GM23338 (cell line): ENCODE measurements around the gene AIRE. TPM values are rescaled to one million over a fixed set of nuclear protein-coding genes. Genes with fewer than 3 reads are reported as not detected.

Experiments
- ATAC-seq: fragments of 200-7000 bp; cut with Tn5 transposase; 3 replicates; pipeline ENCODE4 v1.9.1; 2020
- DNase-seq: peaks from one replicate; pipeline ENCODE4 v3.0.0-alpha.2; 2015; ENCODE audit warnings: low spot score
- H2AFZ ChIP-seq: fragments of 200-600 bp; sonication (generic); 2 replicates; pipeline ENCODE4 v1.8.0; 2016; ENCODE audit warnings: antibody characterized with exemption, mild to moderate bottlenecking, moderate library complexity
- H3F3A ChIP-seq: fragments of 200-600 bp; sonication (generic); replicated peaks from 2 replicates; pipeline ENCODE4 v1.8.0; 2017; ENCODE audit warnings: antibody characterized with exemption, mixed run types, low read depth
- H3K27ac ChIP-seq: fragments of 200-600 bp; sonication (generic); 2 replicates; pipeline ENCODE4 v1.6.1; 2016; ENCODE audit warnings: low read depth
- H3K27me3 ChIP-seq: fragments of 200-600 bp; sonication (generic); 2 replicates; pipeline ENCODE4 v1.8.0; 2016; ENCODE audit warnings: mild to moderate bottlenecking, mixed run types, moderate library complexity; ENCODE audit not compliant: insufficient read depth
- H3K36me3 ChIP-seq: fragments of 200-600 bp; sonication (generic); 2 replicates; pipeline ENCODE4 v1.8.0; 2016; ENCODE audit warnings: mild to moderate bottlenecking; ENCODE audit not compliant: insufficient read depth
- H3K4me1 ChIP-seq: fragments of 200-600 bp; sonication (generic); 2 replicates; pipeline ENCODE4 v1.8.0; 2016; ENCODE audit warnings: mild to moderate bottlenecking, moderate library complexity; ENCODE audit not compliant: insufficient read depth
- H3K4me2 ChIP-seq: fragments of 200-600 bp; sonication (generic); 2 replicates; pipeline ENCODE4 v1.7.1; 2017; ENCODE audit warnings: mixed run types
- H3K4me3 ChIP-seq: fragments of 200-600 bp; sonication (generic); 2 replicates; pipeline ENCODE4 v1.6.1; 2016; ENCODE audit warnings: mixed run types
- H3K79me2 ChIP-seq: fragments of 200-600 bp; sonication (generic); replicated peaks from 2 replicates; pipeline ENCODE4 v1.8.0; 2017; ENCODE audit warnings: mild to moderate bottlenecking; ENCODE audit not compliant: insufficient read depth
- H3K9me2 ChIP-seq: fragments of 200-600 bp; sonication (generic); 2 replicates; pipeline ENCODE4 v1.8.0; 2017; ENCODE audit not compliant: insufficient read depth
- H4K20me1 ChIP-seq: fragments of 200-600 bp; sonication (generic); replicated peaks from 2 replicates; pipeline ENCODE4 v1.8.0; 2017; ENCODE audit warnings: mild to moderate bottlenecking; ENCODE audit not compliant: insufficient read depth
- H3K27ac Mint-ChIP-seq: 2 replicates; pipeline ENCODE4 v1.8.0; 2020; ENCODE audit warnings: inconsistent platforms, mild to moderate bottlenecking, moderate library complexity, mixed read lengths
- H3K27me3 Mint-ChIP-seq: 3 replicates; pipeline ENCODE4 v1.8.0; 2022; ENCODE audit warnings: low read depth, mild to moderate bottlenecking, moderate library complexity, mixed read lengths, inconsistent platforms; ENCODE audit not compliant: insufficient read depth, poor library complexity
- H3K36me3 Mint-ChIP-seq: 3 replicates; pipeline ENCODE4 v1.8.0; 2021; ENCODE audit warnings: low read depth, mild to moderate bottlenecking, inconsistent platforms, moderate library complexity, mixed read lengths
- H3K4me1 Mint-ChIP-seq: 3 replicates; pipeline ENCODE4 v1.8.0; 2020; ENCODE audit warnings: mild to moderate bottlenecking, inconsistent platforms, mixed read lengths
- H3K4me3 Mint-ChIP-seq: 3 replicates; pipeline ENCODE4 v1.8.0; 2021; ENCODE audit warnings: moderate library complexity, mild to moderate bottlenecking, inconsistent platforms, mixed read lengths
- H3K9me3 Mint-ChIP-seq: 3 replicates; pipeline ENCODE4 v1.8.0; 2020; ENCODE audit warnings: moderate library complexity, mild to moderate bottlenecking, inconsistent platforms, mixed read lengths
- CREB1 ChIP-seq: fragments of 250-450 bp; sonication (Bioruptor Pico); IDR thresholded peaks from 2 replicates; pipeline ENCODE4 v1.5.0; 2020; ENCODE audit warnings: low read depth, mild to moderate bottlenecking, moderate library complexity
- CTCF ChIP-seq, 2 experiments: fragments of 200-600 bp in 1 of 2; sonication (generic) in 1 of 2; conservative IDR thresholded peaks; 2 replicates each; pipeline versions ENCODE4 v1.5.1 to v1.6.1; 2016 to 2017; ENCODE audit warnings: antibody characterized with exemption in 2 of 2, low read depth in 2 of 2, mild to moderate bottlenecking in 2 of 2, moderate library complexity in 1 of 2
- ETS1 ChIP-seq: IDR thresholded peaks from 2 replicates; pipeline ENCODE4 v1.6.1; 2016; ENCODE audit warnings: antibody characterized with exemption
- EZH2 ChIP-seq: fragments of 200-600 bp; sonication (generic); IDR thresholded peaks from one replicate; pipeline ENCODE4 v1.8.0; 2017; ENCODE audit warnings: antibody characterized with exemption, mild to moderate bottlenecking, low read depth; ENCODE audit not compliant: unreplicated experiment
- REST ChIP-seq: IDR thresholded peaks from one replicate; pipeline ENCODE4 v1.6.1; 2018; ENCODE audit warnings: antibody characterized with exemption; ENCODE audit not compliant: unreplicated experiment
- ZNF114 ChIP-seq: fragments of 250-450 bp; sonication (Bioruptor Pico); IDR thresholded peaks from 2 replicates; pipeline ENCODE4 v1.5.0; 2020; ENCODE audit warnings: mild to moderate bottlenecking, moderate library complexity
- ZNF331 ChIP-seq: fragments of 250-450 bp; sonication (Bioruptor Pico); IDR thresholded peaks from 2 replicates; pipeline ENCODE4 v1.5.0; 2020; ENCODE audit warnings: low read depth, mild to moderate bottlenecking, moderate library complexity
- ZNF462 ChIP-seq: fragments of 250-450 bp; sonication (Bioruptor Pico); IDR thresholded peaks from 2 replicates; pipeline ENCODE4 v1.5.0; 2020; ENCODE audit warnings: mild to moderate bottlenecking, moderate library complexity
- polyA plus RNA-seq: library from polyadenylated mRNA; unstranded; fragments of >200 nt; fragmentation: Nextera tagmentation; extraction: Ambion mirVana; gene quantifications from 2 replicates; pipeline ENCODE4 v1.2.1, GENCODE V29; 2016
- total RNA-seq: library from RNA; depleted of rRNA; stranded (reverse); fragments of >200 nt; shearing (Covaris generic); gene quantifications from 2 replicates; pipeline ENCODE4 v1.2.3, GENCODE V29; 2014

Gene AIRE
- total and polyA plus RNA-seq, 2 experiments from 2014 or later = 0.10 TPM; not detected in 1

GRCh38 chr21:44298301-44298700 is 12.6 kb downstream of the AIRE start (continued):
- no peak for TF ChIP-seq CTCF (conservative IDR thresholded peaks at IDR 0.05; ENCODE audit: low read depth in 2 of 2)
- no peak for TF ChIP-seq REST

GRCh38 chr21:44299085-44299457 is 13.4 kb downstream of the AIRE start:
- 0 out of 2 replicates have a peak overlapping the region, but pooled peaks have one; percentile 74 for H3K27ac Mint-ChIP-seq
- Histone ChIP-seq H3F3A (0 out of 2 replicates have a peak, but pooled peaks cover 4% of the 10 kb centered on the region), H3K27ac (peak overlapping the region; percentile 83; the same call in 1 of the 2 replicates), H2AFZ (peak overlapping the region; percentile 95), H4K20me1 (no peaks in the 10 kb centered on the region), H3K79me2 (0 out of 2 replicates have a peak, but pooled peaks cover 3% of the 10 kb centered on the region), H3K27me3 (peaks cover 10% of the 10 kb centered on the region; the same call in 1 of the 2 replicates), H3K4me3 (peak overlapping the region; percentile 76), H3K9me2 (no peaks in the 10 kb centered on the region), H3K4me2 (peak overlapping the region; percentile 94), H3K4me1 (no peaks in the 10 kb centered on the region), H3K36me3 (no peaks in the 10 kb centered on the region)
- H3K4me3 Mint-ChIP-seq = peak overlapping the region; percentile 85
- H3K4me1 Mint-ChIP-seq = peaks cover 8% of the 10 kb centered on the region
- no peak for DNase-seq
- no peaks in the 10 kb centered on the region for H3K9me3 Mint-ChIP-seq
- ATAC-seq = no peak
- peaks cover 10% of the 10 kb centered on the region for H3K27me3 Mint-ChIP-seq
- H3K36me3 Mint-ChIP-seq = no peaks in the 10 kb centered on the region
- TF ChIP-seq ZNF331 (CRISPR knock-in tag) (no peak), EZH2 (no peak), ETS1 (no peak), CREB1 (no peak), REST (no peak), ZNF462 (no peak), ZNF114 (CRISPR knock-in tag) (no peak)
